Neuron (in vitro differentiated cells): ENCODE data around the gene PANX2.
"Not testable (repeated sequence)": the region's sequence is repeated elsewhere in the genome, so short reads cannot be mapped to it uniquely, and the experiment has no call there.

Experiments used
- H2AFZ ChIP-seq: one replicate; pipeline ENCODE4 v1.6.1; 2013; ENCODE audit warnings: low read depth, mild to moderate bottlenecking, inconsistent platforms, low read length, moderate library complexity
- H3K27me3 ChIP-seq: one replicate; pipeline ENCODE4 v1.6.1; 2013; ENCODE audit warnings: low read length; ENCODE audit not compliant: insufficient read depth
- H3K36me3 ChIP-seq: one replicate; pipeline ENCODE4 v1.6.1; 2013; ENCODE audit warnings: low read length; ENCODE audit not compliant: insufficient read depth
- H3K4me1 ChIP-seq: one replicate; pipeline ENCODE4 v1.6.1; 2013; ENCODE audit warnings: low read length; ENCODE audit not compliant: insufficient read depth
- H3K4me3 ChIP-seq: 2 replicates; pipeline ENCODE4 v1.5.1; 2013; ENCODE audit warnings: mild to moderate bottlenecking, low read length, moderate library complexity
- H3K9me3 ChIP-seq: one replicate; pipeline ENCODE4 v1.6.1; 2013; ENCODE audit warnings: low read length

Gene PANX2

DNA sequence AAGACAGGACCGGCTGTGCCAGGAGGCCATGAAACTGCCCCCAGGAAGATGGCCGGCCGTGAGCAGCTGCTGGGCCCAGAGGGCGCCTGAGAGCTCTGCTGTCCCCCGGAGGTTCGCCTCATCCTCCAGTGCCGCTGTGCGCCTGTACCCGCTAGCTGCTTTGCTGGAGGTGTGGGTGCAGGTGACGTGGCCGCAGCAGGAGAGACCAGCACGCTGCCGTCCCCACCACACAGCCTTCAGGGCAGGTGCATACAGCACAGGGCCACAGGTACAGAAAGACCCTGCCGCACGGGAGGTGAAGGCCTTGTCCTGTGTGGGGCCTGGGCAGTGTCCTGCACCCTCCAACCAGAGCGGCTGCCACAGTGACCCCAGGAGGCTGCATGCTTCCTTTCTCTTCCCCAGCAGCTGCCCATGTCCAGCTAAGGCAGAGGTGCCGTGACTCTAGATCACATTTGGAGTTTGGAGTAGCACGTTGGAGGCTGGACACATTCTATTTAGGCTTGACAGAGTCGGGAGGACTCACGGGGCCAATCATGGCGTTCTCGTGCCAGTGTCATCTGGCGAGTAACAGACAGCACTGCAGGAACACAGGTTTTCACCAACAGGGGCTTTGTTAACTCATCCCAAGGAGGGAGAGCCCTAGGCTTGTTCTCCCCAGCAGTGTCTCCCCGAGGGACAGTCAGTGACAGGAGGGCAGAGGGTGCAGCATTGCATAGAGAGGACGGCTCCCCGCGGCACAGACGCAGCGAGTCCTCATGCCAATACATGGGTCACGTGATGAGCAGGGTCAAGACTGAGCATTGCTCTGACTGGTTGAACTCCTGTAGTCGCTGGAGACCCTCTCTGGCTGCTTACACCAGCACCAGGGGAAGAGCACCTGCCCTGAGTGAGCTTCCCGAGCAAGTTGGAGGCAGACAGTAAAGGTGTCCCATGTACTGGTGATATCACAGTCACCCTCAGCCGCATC, 18.7 kb upstream of the PANX2 start:
- Histone ChIP-seq H3K9me3 (no peaks in the 10 kb centered on the region), H3K4me3 (no peak overlapping the region), H3K27me3 (no peaks in the 10 kb centered on the region), H2AFZ (no peak overlapping the region), H3K4me1 (peaks cover 10% of the 10 kb centered on the region), H3K36me3 (no peaks in the 10 kb centered on the region)

DNA sequence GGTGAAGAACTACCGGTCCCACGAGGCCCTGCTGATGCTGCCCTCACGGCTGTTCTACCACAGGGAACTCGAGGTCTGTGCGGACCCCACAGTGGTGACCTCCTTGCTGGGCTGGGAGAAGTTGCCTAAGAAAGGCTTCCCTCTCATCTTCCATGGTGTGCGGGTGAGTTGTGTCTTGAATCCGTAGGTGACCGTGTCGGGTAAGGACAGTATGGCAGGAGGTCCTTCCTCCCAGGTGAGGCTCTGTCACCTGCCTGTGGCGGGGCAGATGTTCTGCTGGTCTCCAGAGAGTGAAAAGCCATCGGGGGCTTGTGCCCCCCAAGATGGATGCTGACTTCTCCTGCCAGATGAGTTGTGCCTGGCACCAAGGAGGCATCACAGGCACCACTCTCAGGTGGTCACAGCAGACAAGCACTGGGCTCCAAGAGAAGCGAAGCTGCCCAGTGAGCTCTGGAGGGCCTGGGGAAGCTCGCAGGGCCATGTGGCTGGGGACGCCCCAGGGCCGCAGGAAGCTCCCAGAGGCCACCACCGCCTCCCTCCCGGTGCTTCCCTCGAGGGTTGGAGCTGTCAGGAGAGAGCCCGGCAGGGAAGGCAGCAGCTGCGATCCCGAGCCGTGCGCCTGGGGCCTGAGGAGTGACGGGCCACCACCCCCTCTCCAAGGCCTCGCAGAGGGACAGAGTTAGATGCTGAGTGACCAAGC, 17.3 kb upstream of the PANX2 start:
- Histone ChIP-seq H3K27me3 (no peaks in the 10 kb centered on the region), H2AFZ (no peak overlapping the region), H3K4me1 (peaks cover 4% of the 10 kb centered on the region), H3K9me3 (no peaks in the 10 kb centered on the region), H3K4me3 (no peak overlapping the region), H3K36me3 (no peaks in the 10 kb centered on the region)

DNA sequence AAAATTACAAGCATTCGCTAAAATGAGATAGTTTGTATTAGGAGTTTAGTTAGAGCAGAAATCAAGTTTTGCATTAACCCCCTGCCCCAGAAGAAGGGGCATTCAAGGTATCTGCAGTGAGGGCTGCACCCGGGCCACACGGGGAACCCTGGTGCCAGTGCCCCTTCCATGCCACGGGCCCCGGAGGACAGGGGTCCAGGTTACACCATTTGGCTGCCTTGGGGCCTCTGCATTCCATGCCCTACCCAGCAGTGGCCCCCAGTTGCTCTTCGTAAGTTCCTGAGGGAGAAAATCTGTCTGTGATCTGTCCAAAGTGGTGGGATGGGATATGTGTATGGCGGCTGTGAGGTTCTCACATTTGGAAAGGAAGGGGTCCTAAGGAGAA, 16.8 kb upstream of the PANX2 start:
- H3K4me3 ChIP-seq = no peak overlapping the region
- no peaks in the 10 kb centered on the region for H3K9me3 ChIP-seq
- H3K27me3 ChIP-seq = no peaks in the 10 kb centered on the region
- no peaks in the 10 kb centered on the region for H3K36me3 ChIP-seq
- no peak overlapping the region for H2AFZ ChIP-seq
- peaks cover 2% of the 10 kb centered on the region for H3K4me1 ChIP-seq

DNA sequence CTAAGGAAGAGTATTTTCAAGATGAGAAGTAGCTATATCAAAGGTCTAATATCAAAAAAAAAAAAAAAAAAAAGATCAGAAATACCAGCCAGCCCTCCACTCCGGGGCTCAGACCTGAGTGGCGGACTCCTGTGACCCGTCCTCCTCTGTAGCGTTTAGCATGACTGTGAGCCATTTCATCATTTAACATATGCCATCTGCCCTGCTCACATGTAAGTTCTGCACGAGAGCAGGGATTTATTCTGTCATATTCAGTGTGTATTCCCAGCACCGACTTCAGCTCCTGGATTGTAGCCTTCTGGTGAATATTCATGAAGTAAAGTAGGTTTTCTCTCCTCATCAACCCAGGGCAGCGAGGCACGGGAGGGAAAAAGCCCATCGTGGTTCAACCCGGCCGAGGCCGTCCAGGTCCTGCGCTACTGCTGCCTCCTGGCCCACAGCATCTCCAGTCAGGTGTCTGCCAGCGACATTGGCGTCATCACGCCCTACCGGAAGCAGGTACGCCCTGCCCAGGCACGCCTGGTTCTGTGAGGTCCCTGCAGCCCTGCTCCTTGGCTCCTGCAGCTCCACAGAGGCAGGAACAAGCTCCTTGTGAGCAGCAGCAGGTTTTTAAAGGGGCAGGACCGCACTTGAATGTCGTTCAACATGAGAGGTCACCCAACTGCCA, 12.7 kb upstream of the PANX2 start:
- H3K9me3 ChIP-seq = no peaks in the 10 kb centered on the region
- no peak overlapping the region for H3K4me3 ChIP-seq
- peaks cover 2% of the 10 kb centered on the region for H3K4me1 ChIP-seq
- H3K27me3 ChIP-seq = peaks cover 5% of the 10 kb centered on the region
- H2AFZ ChIP-seq = no peak overlapping the region
- H3K36me3 ChIP-seq = no peaks in the 10 kb centered on the region

DNA sequence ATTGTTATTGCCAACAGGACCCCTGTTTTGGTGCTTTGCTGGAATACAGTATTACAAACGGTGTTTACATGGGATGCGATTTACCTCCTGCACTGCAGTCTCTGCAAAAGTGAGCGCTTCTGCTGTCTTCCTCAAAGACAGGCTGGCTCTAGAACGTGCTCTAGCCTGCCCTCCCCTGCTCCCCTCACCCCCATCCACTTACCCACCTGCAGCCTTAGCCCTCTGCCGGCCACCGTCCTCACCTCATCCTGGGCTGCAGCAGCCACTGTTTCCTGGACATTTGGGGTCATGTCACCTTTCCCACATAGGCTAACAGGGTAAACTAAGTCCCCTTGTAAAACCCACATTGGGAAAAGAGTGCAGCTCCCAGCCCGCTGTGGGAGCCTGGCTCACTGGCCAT, 9.6 kb upstream of the PANX2 start:
- no peaks in the 10 kb centered on the region for H3K36me3 ChIP-seq
- peaks cover 13% of the 10 kb centered on the region for H3K27me3 ChIP-seq
- H3K9me3 ChIP-seq = peaks cover 2% of the 10 kb centered on the region
- no peak overlapping the region for H3K4me3 ChIP-seq
- peaks cover 2% of the 10 kb centered on the region for H3K4me1 ChIP-seq
- no peak overlapping the region for H2AFZ ChIP-seq

DNA sequence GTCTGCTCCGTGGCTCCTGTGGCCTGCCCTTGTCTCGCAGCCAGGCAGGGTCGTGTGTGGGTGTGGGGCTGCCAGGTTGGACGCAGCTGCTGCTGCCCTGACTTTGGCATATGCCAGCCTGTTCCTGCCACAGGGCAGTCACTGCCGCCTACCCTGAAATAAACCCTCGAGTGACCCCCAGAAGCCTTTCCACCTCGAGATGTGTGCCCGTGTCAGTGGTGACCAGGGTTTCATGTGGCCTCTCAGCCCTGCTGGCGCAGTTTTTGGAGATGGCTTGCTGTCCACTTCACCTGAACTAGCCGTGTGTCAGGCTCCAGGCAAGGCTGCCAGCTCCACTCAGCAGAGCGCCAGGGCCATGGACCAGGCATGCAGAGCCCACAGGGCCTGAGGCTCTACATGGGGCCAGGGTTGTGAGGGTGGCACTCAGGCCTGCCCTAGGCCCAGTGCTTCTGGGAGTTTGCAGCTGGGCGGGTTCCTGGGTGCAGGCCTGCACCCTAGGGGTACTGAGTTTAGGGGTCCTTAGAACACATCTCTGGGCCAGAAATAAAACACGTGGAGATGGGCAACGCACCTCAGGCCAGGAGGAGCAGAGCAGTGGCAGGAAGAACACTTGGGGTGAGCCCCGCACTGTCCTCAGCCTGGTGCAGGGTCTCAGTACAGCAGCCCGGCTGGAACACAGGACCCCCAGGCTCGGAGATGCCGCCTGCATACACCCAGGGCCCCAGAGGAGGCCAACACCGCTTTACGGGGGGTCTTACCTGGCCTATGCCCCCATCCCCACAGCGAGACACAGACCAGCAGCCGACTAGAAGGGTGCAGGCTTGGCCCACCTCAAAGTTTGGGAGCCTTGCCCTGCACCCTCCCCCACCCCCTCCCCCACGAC, 8.8 kb upstream of the PANX2 start:
- peaks cover 2% of the 10 kb centered on the region for H3K9me3 ChIP-seq
- no peak overlapping the region for H2AFZ ChIP-seq
- peaks cover 2% of the 10 kb centered on the region for H3K4me1 ChIP-seq
- no peaks in the 10 kb centered on the region for H3K36me3 ChIP-seq
- peaks cover 13% of the 10 kb centered on the region for H3K27me3 ChIP-seq
- no peak overlapping the region for H3K4me3 ChIP-seq

DNA sequence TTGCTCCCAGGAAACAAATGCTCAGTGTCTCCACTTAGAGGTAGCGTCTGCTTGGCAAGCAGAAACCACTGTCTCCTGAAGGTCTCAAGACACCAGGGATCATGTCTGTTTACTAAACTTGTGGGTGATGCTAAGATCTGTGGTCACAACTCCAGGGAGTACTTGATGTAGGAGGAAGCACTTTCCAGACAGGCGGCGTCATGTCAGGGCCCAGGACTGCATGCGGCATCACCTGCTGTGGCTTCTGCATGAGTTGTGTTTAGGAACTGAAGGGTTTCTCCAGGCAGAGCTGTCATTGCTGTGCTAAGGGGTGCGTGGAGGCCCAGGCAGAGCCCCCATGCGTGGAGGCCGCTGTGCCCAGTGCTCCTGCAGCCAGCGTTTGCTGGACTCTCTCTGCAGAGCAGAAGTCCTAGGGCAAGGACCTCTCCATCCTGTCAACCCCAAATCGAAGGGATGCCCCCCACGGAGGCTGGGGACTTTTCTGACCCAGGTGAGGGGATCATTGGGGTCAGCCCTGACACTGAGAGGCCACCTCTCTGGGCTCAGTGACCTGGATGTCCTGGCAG, 8.1 kb upstream of the PANX2 start:
- Histone ChIP-seq H2AFZ (no peak overlapping the region), H3K9me3 (peaks cover 2% of the 10 kb centered on the region), H3K4me3 (no peak overlapping the region), H3K4me1 (peaks cover 2% of the 10 kb centered on the region), H3K36me3 (no peaks in the 10 kb centered on the region), H3K27me3 (peaks cover 13% of the 10 kb centered on the region)

DNA sequence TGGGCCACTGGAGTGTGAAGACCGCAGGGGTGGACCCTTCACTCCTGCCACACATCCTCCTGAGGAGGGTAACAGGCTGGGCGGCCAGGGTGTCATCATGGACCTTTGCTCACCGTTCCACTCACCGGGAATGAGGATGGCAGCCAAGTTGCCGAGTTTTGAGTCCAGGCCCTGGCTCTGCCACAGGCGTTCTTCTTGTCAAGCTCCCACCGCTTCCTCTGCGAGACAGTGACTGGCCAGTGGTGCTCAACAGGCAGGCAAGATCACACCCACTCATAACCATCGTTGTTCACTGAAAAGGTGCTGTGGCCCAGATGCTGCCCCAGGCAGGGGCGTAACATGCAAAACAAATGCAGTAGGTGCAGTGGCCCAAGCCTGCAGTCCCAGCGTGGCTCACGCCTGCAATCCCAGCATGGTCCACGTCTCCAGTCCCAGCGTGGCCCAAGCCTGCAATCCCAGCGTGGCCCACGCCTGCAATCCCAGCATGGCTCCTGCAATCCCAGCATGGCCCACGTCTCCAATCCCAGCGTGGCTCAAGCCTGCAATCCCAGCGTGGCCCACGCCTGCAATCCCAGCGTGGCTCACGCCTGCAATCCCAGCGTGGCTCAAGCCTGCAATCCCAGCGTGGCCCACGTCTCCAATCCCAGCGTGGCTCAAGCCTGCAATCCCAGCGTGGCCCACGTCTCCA, 5.0 kb upstream of the PANX2 start:
- Histone ChIP-seq H3K9me3 (peaks cover 2% of the 10 kb centered on the region), H2AFZ (no peak overlapping the region), H3K27me3 (peaks cover 20% of the 10 kb centered on the region), H3K4me1 (peaks cover 4% of the 10 kb centered on the region), H3K36me3 (no peaks in the 10 kb centered on the region), H3K4me3 (no peak overlapping the region)

DNA sequence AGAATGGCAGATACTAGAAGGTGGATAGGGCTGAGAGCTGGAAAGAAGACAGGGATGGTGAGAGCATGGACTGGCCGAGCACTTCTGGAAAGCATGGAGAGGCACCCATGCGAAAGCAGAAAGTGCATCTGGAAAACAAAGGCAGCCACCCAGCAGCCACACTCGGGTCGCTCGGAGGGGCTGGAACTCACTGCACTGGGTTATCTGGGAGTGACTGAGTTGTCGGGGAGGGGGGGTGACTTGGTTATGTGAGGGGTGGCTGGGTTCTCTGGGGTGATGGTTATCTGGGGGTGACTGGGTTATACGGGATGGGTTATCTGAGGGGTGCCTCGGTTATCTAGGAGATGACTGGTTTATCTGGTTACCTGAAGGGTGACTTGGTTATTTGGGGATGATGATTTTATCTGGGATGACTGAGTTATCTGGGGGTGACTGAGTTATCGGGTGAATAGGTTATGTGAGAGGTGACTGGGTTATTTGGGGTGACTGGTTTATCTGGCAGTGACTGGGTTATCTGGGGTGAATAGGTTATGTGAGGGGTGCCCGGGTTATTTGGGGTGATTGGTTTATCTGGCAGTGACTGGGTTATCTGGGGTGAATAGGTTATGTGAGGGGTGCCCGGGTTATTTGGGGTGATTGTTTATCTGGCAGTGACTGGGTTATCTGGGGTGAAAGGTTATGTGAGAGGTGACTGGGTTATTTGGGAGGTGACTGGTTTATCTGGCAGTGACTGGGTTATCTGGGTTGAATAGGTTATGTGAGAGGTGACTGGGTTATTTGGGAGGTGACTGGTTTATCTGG, 2.6 kb upstream of the PANX2 start:
- H3K4me1 ChIP-seq = peaks cover 6% of the 10 kb centered on the region
- H3K36me3 ChIP-seq = no peaks in the 10 kb centered on the region
- H3K27me3 ChIP-seq = peaks cover 34% of the 10 kb centered on the region
- peaks cover 2% of the 10 kb centered on the region for H3K9me3 ChIP-seq
- H2AFZ ChIP-seq = no peak overlapping the region
- H3K4me3 ChIP-seq = no peak overlapping the region

DNA sequence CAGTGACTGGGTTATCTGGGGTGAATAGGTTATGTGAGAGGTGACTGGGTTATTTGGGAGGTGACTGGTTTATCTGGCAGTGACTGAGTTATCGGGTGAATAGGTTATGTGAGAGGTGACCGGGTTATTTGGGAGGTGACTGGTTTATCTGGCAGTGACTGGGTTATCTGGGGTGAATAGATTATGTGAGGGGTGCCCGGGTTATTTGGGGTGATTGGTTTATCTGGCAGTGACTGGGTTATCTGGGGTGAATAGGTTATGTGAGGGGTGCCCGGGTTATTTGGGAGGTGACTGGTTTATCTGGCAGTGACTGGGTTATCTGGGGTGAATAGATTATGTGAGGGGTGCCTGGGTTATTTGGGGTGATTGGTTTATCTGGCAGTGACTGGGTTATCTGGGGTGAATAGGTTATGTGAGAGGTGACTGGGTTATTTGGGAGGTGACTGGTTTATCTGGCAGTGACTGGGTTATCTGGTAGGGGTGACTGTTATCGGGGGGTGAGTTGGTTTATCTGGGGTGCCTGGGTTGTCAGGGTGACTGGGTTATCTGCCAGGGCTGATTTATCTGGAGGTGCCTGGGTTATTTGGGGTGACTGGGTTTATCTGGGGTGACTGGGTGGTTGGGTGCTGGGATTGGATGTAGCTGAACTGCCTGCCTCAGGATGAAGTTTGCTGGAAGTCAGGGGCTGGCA, 1.9 kb upstream of the PANX2 start:
- H3K9me3 ChIP-seq, H3K4me3 ChIP-seq, H2AFZ ChIP-seq, H3K36me3 ChIP-seq, H3K4me1 ChIP-seq: not testable (repeated sequence)
- H3K27me3 ChIP-seq = peaks cover 37% of the 10 kb centered on the region

DNA sequence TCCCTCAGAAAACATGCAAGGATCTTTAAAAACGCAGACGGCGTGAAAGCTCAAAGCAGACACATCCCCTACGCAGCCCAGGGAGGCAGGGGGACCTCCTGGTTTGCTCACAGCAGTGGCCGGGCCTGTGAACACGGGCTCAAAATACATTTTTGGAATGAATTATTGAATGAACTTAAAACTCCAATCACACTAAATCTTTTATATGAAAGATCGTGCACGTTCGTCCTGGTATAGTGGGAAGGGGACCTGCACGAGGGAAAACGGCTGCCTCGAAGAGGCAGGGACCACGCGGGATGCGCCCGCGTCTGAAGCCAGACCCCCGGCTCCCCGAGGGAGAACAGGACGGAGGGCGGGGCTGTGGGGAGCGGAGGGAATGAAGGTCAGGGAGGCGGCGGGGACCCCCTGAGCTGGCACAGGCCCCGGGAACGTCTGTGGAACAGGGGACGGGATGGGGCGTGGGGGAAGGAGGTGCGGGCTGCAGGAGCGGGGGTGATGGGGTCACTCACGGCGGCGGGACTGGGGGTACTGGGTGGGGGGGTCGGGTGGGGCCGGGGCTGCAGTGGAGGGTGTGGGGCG, 1.3 kb upstream of the PANX2 start:
- Histone ChIP-seq H3K27me3 (peaks cover 40% of the 10 kb centered on the region), H3K4me1 (peaks cover 6% of the 10 kb centered on the region), H2AFZ (no peak overlapping the region), H3K9me3 (peaks cover 2% of the 10 kb centered on the region), H3K36me3 (no peaks in the 10 kb centered on the region), H3K4me3 (no peak overlapping the region)
